Thoracic aorta (tissue), 2 donors: ENCODE data around the gene UBE2H. TPM values are rescaled to one million over a fixed set of nuclear protein-coding genes. Genes with fewer than 3 reads are reported as not detected.

Experiments
- ATAC-seq: fragments of 150-250 bp; one replicate; pipeline ENCODE4 v1.8.0; 2017; ENCODE audit warnings: low read depth; ENCODE audit not compliant: insufficient number of reproducible peaks, low FRiP score
- DNase-seq: peaks from one replicate; pipeline ENCODE4 v3.0.0-alpha.2; 2020; ENCODE audit warnings: low spot score
- H3K27ac ChIP-seq, 2 donors: fragments of 200-600 bp; sonication (generic); 1 replicate in 1 of 2; 2 replicates in 1 of 2; pipeline ENCODE4 v1.5.1; 2016; ENCODE audit warnings: mild to moderate bottlenecking in 2 of 2, moderate library complexity in 2 of 2
- H3K27me3 ChIP-seq: fragments of 200-600 bp; sonication (generic); replicated peaks from 2 replicates; pipeline ENCODE4 v1.6.0; 2016; ENCODE audit warnings: mild to moderate bottlenecking; ENCODE audit not compliant: insufficient read depth
- H3K36me3 ChIP-seq: fragments of 200-600 bp; sonication (generic); one replicate; pipeline ENCODE4 v1.5.1; 2016
- H3K4me1 ChIP-seq, 2 donors: fragments of 200-600 bp; sonication (generic); 1 replicate in 1 of 2; 2 replicates in 1 of 2; pipeline versions ENCODE4 v1.5.1 to v1.6.0; 2016; ENCODE audit warnings: low read depth in 2 of 2, mild to moderate bottlenecking in 1 of 2; ENCODE audit not compliant: control insufficient read depth in 1 of 2
- H3K4me3 ChIP-seq: fragments of 200-600 bp; sonication (generic); 2 replicates; pipeline ENCODE4 v1.5.1; 2016; ENCODE audit warnings: mild to moderate bottlenecking
- H3K9me3 ChIP-seq: fragments of 200-600 bp; sonication (generic); 2 replicates; pipeline ENCODE4 v1.5.1; 2016
- total RNA-seq, 2 donors: library from RNA; depleted of rRNA; stranded (reverse); fragments of >200 nt; gene quantifications; one replicate each; pipeline versions ENCODE4 v1.1.0 to v1.2.3, GENCODE V29; 2016
- TF ChIP-seq, protein P1 (sequence below): fragments of 200-600 bp; sonication (generic); IDR thresholded peaks from one replicate; pipeline ENCODE4 v1.5.1; 2019; ENCODE audit warnings: antibody characterized with exemption

The UBE2H gene
- total RNA-seq, 2 donors from 2014 or later = 136 to 158 TPM

- peaks cover 48 to 87% of the 10 kb centered on the region in 2 donors for H3K4me1 ChIP-seq
- H3K27ac ChIP-seq = peak overlapping the region in 1 of 2 donors; percentile 32
Measured at GRCh38 chr7:129919492-129919891, 33.3 kb downstream of the UBE2H start.

GRCh38 chr7:129918922-129919321, 33.8 kb downstream of the UBE2H start:
- no peaks in the 10 kb centered on the region for H3K27me3 ChIP-seq
- TF ChIP-seq, protein P1, sequence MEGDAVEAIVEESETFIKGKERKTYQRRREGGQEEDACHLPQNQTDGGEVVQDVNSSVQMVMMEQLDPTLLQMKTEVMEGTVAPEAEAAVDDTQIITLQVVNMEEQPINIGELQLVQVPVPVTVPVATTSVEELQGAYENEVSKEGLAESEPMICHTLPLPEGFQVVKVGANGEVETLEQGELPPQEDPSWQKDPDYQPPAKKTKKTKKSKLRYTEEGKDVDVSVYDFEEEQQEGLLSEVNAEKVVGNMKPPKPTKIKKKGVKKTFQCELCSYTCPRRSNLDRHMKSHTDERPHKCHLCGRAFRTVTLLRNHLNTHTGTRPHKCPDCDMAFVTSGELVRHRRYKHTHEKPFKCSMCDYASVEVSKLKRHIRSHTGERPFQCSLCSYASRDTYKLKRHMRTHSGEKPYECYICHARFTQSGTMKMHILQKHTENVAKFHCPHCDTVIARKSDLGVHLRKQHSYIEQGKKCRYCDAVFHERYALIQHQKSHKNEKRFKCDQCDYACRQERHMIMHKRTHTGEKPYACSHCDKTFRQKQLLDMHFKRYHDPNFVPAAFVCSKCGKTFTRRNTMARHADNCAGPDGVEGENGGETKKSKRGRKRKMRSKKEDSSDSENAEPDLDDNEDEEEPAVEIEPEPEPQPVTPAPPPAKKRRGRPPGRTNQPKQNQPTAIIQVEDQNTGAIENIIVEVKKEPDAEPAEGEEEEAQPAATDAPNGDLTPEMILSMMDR = no peak
- peaks cover 46 to 87% of the 10 kb centered on the region in 2 donors for H3K4me1 ChIP-seq
- H3K4me3 ChIP-seq = no peak overlapping the region
- H3K36me3 ChIP-seq = peaks cover 2% of the 10 kb centered on the region
- no peaks in the 10 kb centered on the region for H3K9me3 ChIP-seq
- H3K27ac ChIP-seq = peak overlapping the region; percentile 32 to 37
- ATAC-seq = no peak
- DNase-seq = no peak

More at GRCh38 chr7:129919492-129919891, 33.3 kb downstream of the UBE2H start:
- DNase-seq (no peak), ATAC-seq (no peak)
- Histone ChIP-seq H3K36me3 (peaks cover 2% of the 10 kb centered on the region), H3K9me3 (no peaks in the 10 kb centered on the region), H3K4me3 (no peak overlapping the region), H3K27me3 (no peaks in the 10 kb centered on the region)
- TF ChIP-seq, protein P1 = no peak

DNA sequence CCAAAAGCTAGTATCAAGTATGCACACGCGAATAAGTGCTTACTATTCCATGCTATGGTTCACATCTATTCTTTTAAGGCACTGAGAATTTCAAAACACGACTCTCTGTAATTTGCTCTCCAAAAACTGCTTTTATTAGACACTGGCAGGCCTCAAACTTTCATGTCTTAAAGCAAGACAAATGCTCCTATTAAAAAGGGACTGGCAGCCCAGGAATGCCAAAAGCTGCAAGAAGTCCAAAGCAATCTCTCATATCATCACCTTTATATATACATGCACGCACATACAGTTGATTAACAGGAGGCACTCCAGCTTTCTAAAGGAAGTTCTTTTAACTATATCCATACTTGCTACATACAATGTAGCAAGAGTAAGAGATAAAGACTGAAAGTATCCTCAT, 34.8 kb downstream of the UBE2H start:
- DNase-seq = no peak
- Histone ChIP-seq H3K27me3 (no peaks in the 10 kb centered on the region), H3K36me3 (peaks cover 2% of the 10 kb centered on the region), H3K4me3 (no peak overlapping the region), H3K9me3 (no peaks in the 10 kb centered on the region), H3K27ac (peak overlapping the region in 1 of 2 donors; percentile 37), H3K4me1 (peaks cover 45 to 79% of the 10 kb centered on the region in 2 donors)
- ATAC-seq = no peak
- TF ChIP-seq, protein P1 = no peak

DNA sequence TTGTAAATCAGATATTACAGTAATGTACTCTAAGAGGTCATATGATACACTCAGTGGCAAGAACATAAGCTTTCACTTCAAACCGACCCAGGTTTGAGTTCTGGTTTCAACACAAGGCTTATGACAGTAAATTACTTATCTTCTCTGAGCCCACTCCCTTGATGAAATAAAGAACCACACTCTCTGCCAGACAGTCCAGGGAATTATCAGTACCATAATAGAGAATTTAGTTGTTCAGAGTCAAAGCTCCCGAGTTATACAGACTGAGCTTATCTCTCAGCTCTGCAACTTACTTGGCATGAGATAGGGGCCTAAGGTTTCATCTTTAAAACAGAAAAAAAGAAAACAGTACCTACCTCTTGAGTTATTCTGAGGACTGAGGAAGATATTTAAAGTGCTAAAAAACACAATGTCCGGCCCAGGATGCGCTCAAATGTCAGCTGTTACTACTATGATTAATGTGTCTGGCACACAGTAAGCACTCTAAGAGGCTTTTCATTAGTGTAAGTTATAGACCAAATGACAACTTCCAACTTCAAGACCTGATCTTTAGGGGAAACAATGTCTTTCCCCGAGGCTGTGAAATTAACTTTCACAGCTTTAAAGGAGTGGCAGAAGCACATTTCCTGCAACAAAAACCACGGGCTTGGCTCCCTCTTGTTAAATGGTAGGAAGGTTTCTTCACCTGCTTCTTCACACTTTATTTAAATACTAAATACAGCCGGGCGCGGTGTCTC, 38.1 kb downstream of the UBE2H start:
- H3K9me3 ChIP-seq = no peaks in the 10 kb centered on the region
- DNase-seq (no peak), ATAC-seq (no peak)
- no peak overlapping the region for H3K4me3 ChIP-seq
- no peaks in the 10 kb centered on the region for H3K27me3 ChIP-seq
- peaks cover 2% of the 10 kb centered on the region for H3K36me3 ChIP-seq
- H3K27ac ChIP-seq = peak overlapping the region in 1 of 2 donors; percentile 53
- TF ChIP-seq, protein P1 = no peak
- peaks cover 38 to 63% of the 10 kb centered on the region in 2 donors for H3K4me1 ChIP-seq

GRCh38 chr7:129913428-129913827, 39.3 kb downstream of the UBE2H start:
- Histone ChIP-seq H3K36me3 (peaks cover under 1% of the 10 kb centered on the region), H3K9me3 (no peaks in the 10 kb centered on the region), H3K27me3 (no peaks in the 10 kb centered on the region), H3K4me1 (peaks cover 33 to 61% of the 10 kb centered on the region in 2 donors), H3K27ac (no peak overlapping the region), H3K4me3 (no peak overlapping the region)
- TF ChIP-seq, protein P1 = no peak
- ATAC-seq = no peak
- DNase-seq = no peak
